ENCODE results near the gene NFYB.

DNA sequence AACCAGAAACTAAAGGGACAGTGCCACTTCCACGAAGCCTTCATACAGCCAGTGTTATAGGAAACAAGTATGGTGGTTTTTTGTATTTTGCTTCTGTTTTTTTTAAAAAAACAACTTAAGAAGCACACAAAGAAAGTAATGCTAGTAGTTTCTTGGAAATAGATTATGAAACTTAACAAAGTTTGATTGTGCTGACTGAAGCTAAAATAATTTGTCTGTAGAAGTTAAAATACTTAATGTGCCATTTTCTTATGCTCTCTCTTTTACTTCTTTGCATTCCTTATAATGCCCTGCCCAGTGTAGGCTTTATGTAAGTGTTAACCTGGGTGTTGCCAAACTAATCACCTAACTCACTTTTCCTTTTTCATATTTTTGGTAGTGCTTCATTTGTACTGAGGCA is 57.2 kb downstream of the NFYB start:
- TF ChIP-seq POLR2AphosphoS5 (IDR thresholded peaks at IDR 0.05; ENCODE audit: low read depth, low read length) (no peak), RFX5 (IDR thresholded peaks at IDR 0.05; ENCODE audit: low read length) (no peak), TAF1 (IDR thresholded peaks at IDR 0.05; ENCODE audit: borderline replicate concordance, low read depth, low read length) (no peak), FOSL2 (IDR thresholded peaks at IDR 0.05; ENCODE audit: borderline replicate concordance, low read depth) (no peak), FOXM1 (IDR thresholded peaks at IDR 0.05; ENCODE audit: low read depth) (no peak), RAD21 (IDR thresholded peaks at IDR 0.05; ENCODE audit: low read length) (no peak), SMC3 (IDR thresholded peaks at IDR 0.05; ENCODE audit: low read depth, low read length) (no peak)
- TF ChIP-seq, protein P1, sequence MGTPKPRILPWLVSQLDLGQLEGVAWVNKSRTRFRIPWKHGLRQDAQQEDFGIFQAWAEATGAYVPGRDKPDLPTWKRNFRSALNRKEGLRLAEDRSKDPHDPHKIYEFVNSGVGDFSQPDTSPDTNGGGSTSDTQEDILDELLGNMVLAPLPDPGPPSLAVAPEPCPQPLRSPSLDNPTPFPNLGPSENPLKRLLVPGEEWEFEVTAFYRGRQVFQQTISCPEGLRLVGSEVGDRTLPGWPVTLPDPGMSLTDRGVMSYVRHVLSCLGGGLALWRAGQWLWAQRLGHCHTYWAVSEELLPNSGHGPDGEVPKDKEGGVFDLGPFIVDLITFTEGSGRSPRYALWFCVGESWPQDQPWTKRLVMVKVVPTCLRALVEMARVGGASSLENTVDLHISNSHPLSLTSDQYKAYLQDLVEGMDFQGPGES (IDR thresholded peaks at IDR 0.05; ENCODE audit: low read depth, low read length), result no peak
- TF ChIP-seq, protein P2, sequence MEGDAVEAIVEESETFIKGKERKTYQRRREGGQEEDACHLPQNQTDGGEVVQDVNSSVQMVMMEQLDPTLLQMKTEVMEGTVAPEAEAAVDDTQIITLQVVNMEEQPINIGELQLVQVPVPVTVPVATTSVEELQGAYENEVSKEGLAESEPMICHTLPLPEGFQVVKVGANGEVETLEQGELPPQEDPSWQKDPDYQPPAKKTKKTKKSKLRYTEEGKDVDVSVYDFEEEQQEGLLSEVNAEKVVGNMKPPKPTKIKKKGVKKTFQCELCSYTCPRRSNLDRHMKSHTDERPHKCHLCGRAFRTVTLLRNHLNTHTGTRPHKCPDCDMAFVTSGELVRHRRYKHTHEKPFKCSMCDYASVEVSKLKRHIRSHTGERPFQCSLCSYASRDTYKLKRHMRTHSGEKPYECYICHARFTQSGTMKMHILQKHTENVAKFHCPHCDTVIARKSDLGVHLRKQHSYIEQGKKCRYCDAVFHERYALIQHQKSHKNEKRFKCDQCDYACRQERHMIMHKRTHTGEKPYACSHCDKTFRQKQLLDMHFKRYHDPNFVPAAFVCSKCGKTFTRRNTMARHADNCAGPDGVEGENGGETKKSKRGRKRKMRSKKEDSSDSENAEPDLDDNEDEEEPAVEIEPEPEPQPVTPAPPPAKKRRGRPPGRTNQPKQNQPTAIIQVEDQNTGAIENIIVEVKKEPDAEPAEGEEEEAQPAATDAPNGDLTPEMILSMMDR (IDR thresholded peaks at IDR 0.05), result no peak

All from SK-N-SH (cell line).